ENCODE data around the gene ADGRD1.

ADGRD1 gene

DNA sequence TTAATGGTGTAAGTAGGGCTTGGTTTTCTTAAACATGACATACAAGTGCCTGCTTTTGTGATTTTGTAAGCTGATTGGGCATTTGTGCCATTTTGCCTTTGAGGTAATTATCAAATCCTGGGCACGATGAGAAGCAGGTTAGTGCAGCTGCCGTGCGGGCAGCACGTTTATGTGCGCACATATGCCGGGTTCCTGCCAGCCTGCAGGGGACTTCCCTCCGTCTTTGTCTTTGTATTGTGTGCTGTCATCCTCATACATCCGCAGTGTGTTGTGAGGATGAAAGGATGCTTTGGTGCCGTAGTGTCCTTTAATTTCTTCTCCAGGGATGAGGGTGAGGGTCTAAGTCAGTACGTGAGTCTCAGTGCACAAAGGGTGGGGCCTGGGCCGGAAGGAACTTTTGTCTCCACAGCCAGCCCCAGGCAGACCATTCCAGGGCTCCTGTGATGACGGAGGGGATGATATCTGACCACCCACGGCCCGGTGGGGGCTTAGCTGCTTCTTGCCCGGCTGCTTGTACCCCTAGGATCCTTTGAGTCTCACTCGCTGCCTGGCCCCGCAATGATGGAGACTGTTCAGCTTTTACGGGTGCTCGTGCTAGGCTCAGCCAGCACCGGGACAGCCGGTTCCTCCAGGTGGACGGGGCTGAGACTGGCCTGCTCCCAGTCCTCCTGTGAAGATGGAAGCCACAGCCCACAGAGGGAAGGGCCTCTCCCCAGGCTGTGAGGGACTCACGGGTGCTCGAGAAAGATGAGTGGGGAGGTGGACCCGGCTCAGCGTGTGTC lies 54.6 kb downstream of the ADGRD1 start:
- no peak for DNase-seq

DNA sequence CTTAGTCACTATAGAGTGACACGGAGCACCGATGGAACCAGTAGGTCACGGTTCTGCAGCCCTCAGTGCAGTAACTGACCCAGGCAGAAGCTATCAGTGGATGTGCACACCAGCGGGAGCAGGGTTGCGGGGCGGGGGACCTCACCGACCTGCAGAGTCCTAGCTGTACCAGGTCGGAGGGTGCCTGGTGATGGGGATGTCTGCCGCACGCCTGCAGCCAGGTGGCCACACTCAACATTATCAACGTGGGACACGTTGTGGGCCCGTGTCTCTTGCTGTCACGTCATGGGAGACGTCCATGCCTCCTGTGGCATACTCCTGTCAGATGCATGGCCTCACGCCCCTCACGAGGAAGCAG lies 55.2 kb downstream of the ADGRD1 start:
- DNase-seq: no peak

DNA sequence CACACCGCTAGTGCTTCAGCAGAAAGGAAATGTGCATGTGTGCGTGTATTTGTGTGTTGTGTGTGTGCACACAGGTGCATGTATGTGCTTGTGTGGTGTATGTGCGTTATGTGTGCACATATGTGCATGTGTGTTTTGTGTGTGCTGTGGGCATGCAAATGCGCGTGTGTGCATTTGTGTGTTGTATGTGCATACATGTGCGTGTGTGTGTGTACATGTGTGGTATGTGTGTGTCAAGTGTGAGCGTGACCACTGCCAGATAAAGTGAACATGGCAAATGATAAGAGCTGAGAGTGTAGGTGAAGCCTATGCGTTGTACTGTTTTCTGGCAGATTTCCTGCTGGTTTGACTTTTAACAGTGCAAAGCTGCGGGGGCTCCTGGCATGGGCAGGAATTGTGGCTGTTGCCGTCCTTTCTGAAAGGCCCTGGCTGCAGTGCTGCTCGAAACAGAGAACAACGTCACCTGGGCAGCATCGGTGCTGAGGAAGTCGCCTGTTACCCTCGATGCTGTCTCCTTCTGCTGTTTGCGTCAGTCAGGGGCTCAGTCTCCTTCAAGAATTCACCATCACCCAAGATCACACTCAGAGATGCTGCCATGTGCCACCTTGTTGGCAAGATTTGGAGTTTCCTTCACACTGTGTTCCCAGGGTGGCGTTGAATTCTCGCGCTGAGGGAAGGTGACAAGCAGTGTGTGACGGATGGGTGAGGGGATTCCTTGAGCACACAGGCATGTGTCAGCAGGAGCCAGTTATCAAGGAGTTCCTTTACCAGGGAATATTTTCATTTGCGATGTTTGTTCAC lies 56.1 kb downstream of the ADGRD1 start:
- DNase-seq: no peak

DNA sequence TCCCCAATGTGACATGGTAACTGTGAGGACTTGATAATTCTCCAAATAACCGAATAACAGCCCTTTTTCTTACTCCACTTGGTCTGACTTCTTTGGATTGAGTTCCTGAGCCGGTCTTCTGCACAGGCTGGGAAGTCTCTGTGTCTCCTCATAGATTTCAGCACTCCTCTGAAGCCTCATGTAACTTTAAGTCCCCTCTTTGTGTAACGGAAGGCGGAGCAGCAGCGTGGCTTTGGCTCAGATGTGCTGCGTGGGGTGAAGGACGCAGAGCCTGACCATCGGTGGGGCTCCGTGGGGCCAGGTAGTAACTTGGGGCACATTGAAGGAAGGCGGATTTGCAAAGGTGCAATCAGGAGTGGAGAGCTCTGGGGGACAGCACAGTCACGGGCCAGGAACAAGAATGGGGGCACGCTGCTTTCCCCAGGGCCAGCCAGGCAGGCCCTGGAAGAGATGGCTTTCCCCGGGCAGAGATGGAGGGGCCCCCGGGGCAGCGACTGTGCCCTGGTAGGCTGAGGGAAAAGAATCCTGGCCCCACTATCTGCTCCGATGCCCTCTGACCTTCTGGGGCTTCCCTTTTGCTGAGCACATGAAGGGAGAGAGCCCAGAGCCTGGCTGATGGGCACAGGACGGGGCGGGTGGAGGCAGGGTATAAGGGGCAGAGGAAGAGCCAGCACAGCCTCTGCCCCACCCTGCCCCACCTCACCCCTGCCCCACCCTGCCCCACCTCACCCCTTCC lies 56.9 kb downstream of the ADGRD1 start:
- DNase-seq: no peak

DNA sequence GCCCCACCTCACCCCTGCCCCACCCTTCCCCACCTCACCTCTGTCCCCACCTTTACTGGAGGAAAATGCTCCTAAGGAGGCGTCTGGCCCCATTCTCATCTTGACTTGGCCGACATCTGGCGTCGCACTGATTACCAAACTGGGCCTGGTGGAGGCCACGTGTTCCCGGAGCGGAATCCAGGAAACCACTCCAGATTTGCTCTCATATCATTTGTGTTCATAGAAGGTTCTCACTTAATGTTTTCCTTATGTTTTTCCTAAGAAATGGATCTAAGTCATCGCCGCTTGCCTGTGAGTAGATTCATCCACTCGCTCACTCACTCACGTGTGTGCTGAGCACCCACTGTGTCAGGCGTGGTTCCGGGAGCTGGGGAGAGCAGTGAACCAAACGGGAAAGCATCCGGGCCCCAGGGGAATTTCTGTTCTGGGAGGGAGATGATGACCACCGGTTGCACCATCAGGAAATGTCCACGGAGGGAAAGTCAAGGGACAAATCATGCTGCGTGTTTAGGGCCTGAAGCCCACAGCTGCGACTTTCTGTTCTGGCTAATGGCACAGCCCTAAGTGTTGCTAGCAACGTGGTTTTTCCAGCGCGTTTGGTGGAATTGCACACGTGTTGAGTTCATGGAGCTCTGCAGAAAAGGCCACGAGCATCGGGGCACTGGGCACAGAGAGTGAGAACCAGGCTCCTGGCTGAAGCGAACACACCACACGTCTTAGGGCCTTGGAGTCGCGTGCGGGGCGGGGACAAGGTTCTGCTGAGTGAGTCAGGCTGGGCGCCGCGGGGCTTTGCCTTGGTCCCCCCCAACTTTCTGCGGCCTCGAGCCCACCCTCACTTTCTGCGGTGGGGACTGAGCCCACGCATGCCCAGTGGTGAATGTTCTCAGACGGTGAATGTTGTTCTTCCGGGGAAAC lies 57.7 kb downstream of the ADGRD1 start:
- DNase-seq: peak; percentile 3

DNA sequence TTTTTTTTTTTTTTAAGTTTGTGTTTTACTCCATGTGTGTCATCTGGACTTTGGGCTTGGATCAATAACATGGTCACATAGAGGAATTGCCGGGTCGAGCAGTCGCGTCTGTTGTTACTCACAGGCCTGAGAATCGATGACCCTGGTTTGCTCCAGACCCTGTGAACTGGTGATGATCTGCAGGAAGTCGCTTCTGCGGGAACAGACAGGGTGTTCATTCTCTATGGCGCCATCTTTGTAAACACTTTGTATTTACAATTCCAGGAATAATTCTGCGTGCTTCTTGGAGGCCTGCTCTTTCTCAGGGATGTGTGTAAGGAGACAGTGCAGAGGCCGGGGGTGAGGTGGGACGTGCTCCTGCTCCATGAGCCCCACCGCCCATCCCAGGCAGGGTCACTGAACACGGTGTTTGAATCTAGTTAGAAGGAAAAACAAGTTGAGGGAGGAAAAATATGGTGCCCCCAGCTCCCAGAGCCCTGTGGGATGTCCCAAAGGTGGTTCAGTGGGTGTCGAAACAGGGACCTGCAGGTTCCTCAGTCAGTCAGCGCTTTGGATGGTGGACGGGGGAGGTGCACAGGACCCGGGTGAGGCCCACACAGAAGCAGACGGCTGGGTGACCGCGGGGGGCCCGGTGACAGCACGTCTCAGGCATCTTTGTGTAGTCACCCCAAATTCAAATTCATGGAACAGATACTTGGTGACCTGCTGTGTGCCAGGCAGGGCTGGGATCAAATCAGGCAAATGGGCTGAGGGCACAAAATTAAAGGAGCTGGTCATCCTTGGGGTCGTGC lies 58.8 kb downstream of the ADGRD1 start:
- no peak for DNase-seq

DNA sequence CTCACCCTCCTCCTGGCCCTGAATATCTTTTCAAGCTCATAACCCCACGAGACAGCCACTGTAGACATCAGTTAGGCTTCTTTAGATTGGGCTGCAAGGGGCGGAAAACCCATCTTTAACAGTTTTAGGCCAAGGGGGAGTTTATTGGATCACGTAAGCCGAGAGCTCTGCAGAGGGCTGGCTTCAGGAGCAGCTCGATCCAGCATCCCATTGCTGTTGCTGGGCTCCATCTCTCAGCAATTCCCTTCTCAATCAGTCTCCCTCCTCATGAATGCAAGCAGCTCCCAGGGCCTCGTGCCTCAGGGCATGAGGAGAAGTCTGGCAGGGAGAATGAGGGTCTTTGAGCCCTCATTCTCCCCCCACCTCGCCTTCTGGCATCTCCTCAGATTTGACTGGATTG lies 59.4 kb downstream of the ADGRD1 start:
- no peak for DNase-seq

DNA sequence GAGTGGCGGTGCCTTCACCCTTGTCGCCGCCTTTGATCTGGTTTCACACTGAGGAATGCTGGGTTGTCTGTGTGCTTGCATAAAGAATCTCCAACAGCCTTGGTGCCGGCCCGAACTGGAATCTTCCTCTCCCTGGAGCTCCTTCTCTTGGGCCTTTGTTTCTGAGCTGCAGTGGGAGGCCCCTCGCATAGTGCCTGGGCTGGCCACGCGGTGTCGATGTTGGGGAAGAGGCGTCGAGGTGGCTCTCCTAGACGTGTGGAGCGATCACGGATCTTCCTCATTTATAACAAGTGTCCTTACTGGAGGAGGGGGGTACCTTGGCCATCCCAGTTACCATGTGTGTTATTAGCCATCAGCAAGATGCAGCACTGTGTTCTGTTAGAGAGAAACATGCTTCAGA lies 60.6 kb downstream of the ADGRD1 start:
- DNase-seq: no peak

DNA sequence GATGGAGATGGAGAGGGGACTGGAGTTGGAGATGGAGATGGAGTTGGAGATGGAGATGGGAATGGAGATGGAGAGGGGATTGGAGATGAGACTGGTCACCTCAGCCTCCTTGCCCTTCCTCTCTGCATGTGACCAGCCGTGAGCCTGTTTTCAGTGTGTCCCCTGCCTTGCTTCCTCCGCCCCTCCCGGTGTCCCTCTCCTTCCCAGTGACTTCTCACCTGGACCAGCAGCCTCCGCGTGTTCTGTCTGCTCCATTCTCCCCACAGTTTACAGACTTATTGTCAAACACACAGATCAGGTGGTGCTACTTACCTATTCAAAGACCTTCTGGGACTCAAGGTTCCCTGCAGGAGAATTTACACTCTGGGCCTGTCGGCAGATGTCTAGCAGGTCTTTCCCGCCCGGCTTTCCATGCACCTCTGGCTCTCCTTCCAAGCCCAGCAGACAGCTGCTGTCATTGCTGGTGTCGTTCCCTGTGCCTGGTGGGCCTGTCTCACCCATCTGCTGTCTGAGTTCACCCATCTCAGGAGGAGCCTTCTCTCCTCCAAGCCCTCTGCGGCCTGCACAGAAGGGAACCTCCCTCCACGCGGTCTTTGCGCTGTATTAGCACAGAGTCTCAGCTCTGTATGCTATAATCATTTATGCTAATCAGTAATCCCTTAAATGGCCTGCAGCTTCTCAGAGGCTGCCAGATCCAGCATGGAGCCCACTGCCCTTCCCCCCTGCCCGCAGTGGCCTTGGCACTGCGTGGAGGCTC lies 62.1 kb downstream of the ADGRD1 start:
- DNase-seq: no peak

DNA sequence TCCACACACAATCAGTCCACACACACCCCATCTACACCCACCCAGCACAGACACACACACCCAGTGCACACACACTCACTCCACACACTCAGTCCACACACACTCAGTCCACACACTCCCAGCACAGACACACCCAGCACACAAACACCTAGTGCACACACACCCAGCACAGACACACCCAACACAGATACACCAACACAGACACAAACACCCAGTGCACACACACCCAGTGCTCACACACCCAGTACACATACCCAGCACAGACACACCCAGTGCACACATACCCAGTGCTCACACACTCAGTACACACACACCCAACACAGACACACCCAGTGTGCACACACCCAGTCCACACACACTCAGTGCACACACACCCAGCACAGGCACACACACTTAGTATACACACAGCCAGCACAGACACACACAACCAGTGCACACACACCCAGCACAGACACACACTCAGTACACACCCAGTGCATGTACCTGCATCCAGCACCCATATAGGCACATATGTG lies 63.8 kb downstream of the ADGRD1 start:
- DNase-seq: no peak

DNA sequence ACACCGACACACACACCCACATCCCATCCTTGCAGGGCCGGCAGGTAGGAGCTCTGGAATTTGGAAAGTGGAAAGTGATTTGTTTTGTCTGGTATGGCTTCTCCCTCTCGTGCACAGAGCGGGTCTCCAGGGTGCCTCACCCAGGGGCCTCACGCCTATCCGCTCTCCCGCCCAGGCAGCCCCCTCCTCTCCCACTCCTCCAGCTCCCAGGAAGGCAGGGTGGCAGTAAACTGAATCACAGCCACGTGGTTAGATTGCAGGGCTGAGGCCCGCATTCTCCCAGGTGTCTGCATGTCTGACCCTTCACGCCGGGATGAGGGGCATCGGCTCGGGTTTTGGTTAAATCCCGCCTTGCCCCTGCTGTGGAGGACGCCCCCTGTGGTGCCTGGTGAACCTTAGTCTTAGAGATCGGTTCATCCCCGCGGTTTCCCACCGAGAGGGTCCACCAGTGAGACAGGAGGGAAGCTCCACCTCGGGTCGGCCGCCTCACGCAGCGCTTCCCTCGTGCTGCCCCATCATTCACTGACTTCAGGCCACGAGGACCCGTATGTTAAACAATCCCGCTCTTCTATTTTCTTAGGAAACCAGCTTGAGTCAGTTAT lies 64.4 kb downstream of the ADGRD1 start:
- no peak for DNase-seq

DNA sequence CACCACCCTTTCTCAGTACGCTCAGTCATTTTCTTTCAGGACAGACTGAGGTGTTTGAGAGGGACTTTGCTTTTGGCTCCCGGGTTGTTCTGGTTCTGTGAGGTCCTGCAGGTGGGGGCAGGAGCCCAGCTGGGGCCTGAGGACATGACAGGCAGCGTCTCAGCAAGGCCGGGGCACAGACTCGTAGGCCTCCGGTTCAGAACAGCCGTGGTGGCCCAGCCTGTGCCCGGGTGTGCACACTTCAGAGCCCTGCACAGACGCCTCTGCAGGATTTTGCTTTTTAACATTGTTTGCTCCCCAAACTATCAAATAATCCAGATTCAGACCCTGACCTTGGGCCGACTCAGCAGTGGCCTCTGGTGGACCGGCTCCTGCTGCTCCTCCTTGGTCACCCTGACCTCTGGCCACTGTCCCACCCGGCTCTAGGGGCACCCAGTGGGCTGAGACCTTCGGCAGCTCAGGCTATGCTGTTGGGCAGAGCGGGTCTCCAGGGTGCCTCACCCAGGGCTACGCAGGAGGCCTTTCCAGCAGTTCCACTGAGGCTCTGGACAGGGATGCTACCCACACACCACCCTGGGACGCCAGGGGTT lies 65.2 kb downstream of the ADGRD1 start:
- no peak for DNase-seq

DNA sequence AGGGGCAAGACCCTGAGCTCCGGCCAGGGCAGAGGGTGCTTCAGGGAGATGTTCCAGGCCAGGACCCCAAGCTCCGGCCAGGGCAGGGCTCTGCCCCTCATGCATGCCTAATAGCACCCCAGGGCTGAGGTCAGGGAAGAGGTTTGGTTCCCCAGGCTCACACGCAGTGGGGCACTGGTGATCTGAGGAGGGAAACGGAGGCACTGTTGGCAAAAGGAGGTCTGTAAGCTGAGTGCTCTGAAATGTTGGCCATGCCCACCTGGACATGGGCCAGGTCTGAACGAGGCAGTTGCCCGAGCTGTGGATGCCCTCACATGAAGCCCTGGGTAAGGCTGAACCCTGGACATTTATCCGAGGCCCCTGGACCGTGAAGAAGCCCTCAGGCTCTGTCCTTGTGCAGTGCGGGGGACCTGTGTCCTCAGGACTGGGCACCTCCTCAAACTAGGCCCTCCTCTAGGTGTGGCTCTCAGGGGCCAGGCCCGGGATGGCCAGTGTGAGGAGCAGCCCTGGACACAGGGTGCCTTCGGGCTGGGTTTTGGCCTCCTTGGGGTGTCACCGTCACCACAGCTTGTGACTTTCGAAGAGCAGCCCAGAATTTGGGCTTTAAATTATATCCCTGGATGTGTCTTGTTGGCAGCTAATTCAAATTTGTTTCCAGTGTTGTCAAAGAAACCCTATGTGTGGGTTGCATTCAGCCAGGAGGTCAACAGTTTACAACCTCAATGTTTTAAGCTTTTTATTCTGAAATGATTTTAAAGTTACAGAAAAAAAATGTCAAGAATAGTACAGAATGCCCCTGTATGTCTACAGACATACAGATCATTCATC lies 66.8 kb downstream of the ADGRD1 start:
- DNase-seq: no peak

DNA sequence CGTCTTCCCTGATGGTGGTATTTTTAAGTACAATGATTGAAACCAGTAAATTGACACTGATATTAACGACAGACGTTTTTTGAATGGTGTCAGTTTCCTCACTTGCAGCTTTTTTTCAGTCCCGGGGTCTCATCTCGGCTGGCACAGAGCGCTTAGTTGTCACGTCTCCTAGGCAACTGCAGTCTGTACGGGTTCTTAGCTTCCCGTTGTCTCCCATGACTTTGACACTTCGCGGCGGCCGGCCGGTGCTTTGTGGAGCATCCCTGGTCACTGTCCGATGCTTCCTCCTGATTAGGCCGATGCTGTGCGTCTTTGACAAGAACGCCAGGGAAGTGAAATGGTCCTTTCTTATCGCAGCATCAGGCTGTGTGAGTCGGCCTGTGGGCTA lies 67.4 kb downstream of the ADGRD1 start:
- DNase-seq: no peak

DNA sequence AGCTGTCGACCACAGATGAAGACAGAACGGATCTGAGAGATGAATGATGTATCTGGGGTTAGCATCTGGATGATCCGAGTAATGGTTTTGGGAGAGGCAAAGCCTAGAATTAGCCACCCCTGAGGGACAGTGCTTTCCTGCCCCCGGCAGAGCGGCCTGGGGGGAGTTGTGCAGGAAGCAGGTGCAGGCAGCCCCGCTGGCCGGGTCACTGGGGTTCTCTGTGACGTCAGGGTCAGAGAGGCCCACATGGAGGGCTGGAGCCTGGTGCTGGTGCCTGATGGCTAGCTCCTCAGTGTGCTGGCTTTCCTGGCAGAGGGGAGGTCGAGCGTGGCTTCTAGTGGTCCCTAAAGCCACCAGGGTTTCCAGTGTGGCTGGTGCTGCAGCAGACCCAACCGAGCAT lies 70.3 kb downstream of the ADGRD1 start:
- DNase-seq: no peak

DNA sequence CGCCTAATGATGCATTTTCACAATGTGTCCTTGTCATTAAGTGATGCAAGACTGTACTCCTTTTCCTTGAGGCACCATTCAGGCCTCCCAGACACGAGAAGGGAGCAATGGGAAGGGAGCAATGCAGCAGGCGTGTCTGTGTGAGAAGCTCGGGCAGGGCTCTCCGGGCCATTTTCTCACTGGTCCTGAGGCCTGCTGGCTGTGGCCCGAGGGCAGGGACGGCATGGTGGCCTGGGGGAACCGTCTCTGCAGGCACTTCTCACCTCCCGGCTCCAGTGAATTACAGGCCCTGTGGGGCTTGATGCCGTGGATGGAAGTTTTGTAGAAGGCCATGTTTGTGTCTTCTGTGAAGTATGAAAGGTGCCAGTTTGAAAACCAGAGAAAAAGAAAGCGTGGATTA lies 71.0 kb downstream of the ADGRD1 start:
- DNase-seq: no peak

DNA sequence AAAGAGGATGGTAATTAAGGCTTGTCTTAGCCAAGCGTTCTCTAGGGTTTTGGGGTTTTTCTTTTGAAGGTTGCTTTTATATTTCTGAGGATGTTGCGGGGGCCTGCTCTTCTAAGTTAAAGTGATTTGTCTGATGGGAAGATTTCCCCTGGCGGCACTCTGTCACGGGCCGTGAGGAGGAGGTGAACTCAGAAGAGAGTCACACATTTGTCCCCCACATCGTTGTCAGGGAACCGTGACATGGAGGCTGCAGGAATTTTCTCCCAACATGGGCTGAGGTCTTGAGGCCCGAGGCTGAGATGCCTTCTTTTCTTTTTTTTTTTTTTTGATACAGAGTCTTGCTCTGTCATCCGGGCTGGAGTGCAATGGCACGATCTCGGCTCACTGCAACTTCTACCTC lies 71.5 kb downstream of the ADGRD1 start:
- DNase-seq: no peak

DNA sequence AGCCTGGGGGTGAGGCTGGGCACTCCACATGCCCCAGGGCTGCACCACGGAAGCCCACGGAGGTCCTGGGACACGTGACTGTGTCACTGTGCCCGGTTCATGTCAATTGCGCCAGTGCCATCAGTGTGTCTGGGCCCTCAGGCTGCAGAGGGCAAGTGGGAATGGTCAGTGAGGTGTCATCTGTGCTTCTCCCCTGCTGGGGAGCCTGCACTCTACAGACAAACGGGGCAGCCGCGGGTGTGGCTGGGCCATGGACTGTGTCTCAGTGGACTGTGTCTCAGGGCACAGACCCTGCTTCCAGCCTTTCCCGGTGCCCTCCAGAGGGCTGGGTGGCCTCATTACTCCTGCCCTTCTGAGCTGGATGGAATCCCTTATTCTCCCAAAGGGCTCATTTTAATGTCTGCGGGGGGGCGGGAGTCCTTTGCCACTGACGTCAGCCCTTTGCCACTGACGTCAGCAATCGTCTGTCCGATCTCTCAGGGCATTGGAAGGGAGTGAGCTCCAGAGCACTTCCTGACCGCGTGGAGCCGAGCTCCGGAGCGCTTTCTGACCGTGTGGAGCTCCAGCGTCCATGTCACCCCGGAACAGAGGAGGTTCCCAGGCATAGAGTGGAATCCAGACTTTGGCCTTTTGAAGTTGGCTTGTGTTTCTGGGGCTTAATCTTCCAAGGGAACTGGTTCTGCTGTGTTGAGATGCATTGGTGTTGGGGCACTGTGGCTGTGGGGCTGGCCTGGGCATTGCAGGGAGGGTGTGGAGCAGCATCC lies 72.4 kb downstream of the ADGRD1 start:
- no peak for DNase-seq

Data from fibroblast of skin of right biceps (primary cell).